Activated CD8-positive, alpha-beta T cell treated with anti-CD3 and anti-CD28 coated beads for 36 hours (primary cell): ENCODE results near the gene LRRFIP2. TPM values are rescaled to one million over a fixed set of nuclear protein-coding genes. Genes with fewer than 3 reads are reported as not detected.

Experiments used
- ATAC-seq: fragments of 200-7000 bp; cut with Tn5 transposase; one replicate; pipeline ENCODE4 v1.10.0; 2021; ENCODE audit warnings: mild to moderate bottlenecking, moderate library complexity
- CTCF ChIA-PET: fragments of 350-600 bp; sonication (Branson Sonifier 250); formaldehyde crosslinking; loops from one replicate; lab custom pipeline; 2021; ENCODE audit warnings: antibody characterized with exemption; lab: Charles Lee
- POLR2A ChIA-PET: fragments of 350-600 bp; sonication (Branson Sonifier 250); formaldehyde crosslinking; loops from one replicate; lab custom pipeline; 2021; ENCODE audit warnings: antibody characterized with exemption; lab: Charles Lee
- DNase-seq: peaks from one replicate; pipeline ENCODE4 v3.0.0-alpha.2; 2020
- H3K27ac Mint-ChIP-seq: one replicate; pipeline ENCODE4 v1.8.0; 2021; ENCODE audit warnings: mild to moderate bottlenecking, mixed read lengths
- H3K27me3 Mint-ChIP-seq: one replicate; pipeline ENCODE4 v1.8.0; 2021; ENCODE audit warnings: mixed read lengths
- H3K36me3 Mint-ChIP-seq: one replicate; pipeline ENCODE4 v1.8.0; 2021; ENCODE audit warnings: low read depth, mixed read lengths
- H3K4me1 Mint-ChIP-seq: one replicate; pipeline ENCODE4 v1.8.0; 2021; ENCODE audit warnings: low read depth, mixed read lengths
- H3K4me3 Mint-ChIP-seq: one replicate; pipeline ENCODE4 v1.8.0; 2021; ENCODE audit warnings: mild to moderate bottlenecking, moderate library complexity, mixed read lengths
- H3K9me3 Mint-ChIP-seq: one replicate; pipeline ENCODE4 v1.8.0; 2021; ENCODE audit warnings: mixed read lengths
- intact Hi-C: fragments of 100-400 bp; cut with micrococcal nuclease; formaldehyde crosslinking; loops from one replicate; pipeline ENCODE4 v1.10.0; 2022
- total RNA-seq, 2 experiments: library from RNA; stranded (reverse); gene quantifications; one replicate each; pipeline ENCODE4 v1.2.3, GENCODE V29; 2021
- TF ChIP-seq, protein P1 (sequence below): fragments of 200-600 bp; IDR thresholded peaks from one replicate; pipeline ENCODE4 v1.8.0; 2022; ENCODE audit warnings: antibody characterized with exemption, mild to moderate bottlenecking

The LRRFIP2 gene
- total RNA-seq, 2 experiments from 2014 or later = 18.7 to 23.1 TPM

DNA sequence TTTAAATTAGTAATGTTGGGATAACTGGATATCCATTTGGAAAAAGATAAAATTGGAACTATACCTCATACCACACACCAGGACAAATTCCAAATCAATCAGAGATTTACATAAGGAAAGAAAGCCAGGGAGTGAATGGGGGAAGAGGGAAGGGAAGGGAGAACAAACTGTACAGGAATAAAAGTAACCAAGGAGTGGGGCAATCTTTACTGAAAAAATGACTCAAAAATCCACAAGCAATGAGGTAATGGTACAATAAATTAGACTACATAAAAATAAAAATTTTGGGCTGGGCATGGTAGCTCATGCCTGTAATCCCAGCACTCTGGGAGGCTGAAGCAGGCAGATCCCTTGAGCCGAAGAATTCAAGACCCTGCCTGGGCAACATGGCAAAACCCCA is 98.4 kb downstream of the LRRFIP2 start:
- H3K4me3 Mint-ChIP-seq = no peak overlapping the region
- ChIA-PET POLR2A (no interaction called here), CTCF (no interaction called here)
- no peaks in the 10 kb centered on the region for H3K9me3 Mint-ChIP-seq
- peaks cover 12% of the 10 kb centered on the region for H3K36me3 Mint-ChIP-seq
- TF ChIP-seq, protein P1, sequence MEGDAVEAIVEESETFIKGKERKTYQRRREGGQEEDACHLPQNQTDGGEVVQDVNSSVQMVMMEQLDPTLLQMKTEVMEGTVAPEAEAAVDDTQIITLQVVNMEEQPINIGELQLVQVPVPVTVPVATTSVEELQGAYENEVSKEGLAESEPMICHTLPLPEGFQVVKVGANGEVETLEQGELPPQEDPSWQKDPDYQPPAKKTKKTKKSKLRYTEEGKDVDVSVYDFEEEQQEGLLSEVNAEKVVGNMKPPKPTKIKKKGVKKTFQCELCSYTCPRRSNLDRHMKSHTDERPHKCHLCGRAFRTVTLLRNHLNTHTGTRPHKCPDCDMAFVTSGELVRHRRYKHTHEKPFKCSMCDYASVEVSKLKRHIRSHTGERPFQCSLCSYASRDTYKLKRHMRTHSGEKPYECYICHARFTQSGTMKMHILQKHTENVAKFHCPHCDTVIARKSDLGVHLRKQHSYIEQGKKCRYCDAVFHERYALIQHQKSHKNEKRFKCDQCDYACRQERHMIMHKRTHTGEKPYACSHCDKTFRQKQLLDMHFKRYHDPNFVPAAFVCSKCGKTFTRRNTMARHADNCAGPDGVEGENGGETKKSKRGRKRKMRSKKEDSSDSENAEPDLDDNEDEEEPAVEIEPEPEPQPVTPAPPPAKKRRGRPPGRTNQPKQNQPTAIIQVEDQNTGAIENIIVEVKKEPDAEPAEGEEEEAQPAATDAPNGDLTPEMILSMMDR = no peak
- H3K27me3 Mint-ChIP-seq = no peaks in the 10 kb centered on the region
- no peak for ATAC-seq
- no peak for DNase-seq
- no peak overlapping the region for H3K27ac Mint-ChIP-seq
- intact Hi-C loops = no loop called here
- H3K4me1 Mint-ChIP-seq = peaks cover 13% of the 10 kb centered on the region

DNA sequence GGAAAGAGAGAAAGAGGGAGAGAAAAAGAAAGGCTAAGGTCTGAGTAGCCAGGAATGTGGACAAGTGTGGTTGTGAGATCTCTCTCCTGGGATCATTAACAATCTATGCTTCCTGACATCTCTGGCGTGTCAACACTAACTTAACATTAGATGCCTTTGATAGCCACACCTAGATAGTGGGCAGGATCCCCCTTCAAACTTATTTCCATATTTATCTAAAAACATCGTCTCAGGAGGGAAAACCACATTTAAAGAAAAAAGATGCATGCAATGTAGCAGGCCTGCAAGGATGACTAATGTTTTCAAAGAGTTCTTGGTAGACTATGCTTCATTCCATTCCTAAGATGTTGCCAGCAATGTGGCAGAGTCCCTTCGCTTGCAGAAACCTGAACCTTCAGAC is 100.2 kb downstream of the LRRFIP2 start:
- no peaks in the 10 kb centered on the region for H3K27me3 Mint-ChIP-seq
- no peak overlapping the region for H3K27ac Mint-ChIP-seq
- CTCF ChIA-PET = no interaction called here
- H3K4me3 Mint-ChIP-seq = no peak overlapping the region
- POLR2A ChIA-PET = no interaction called here
- intact Hi-C loops = no loop called here
- DNase-seq = no peak
- TF ChIP-seq, protein P1 = no peak
- peak; percentile 49 for ATAC-seq
- no peaks in the 10 kb centered on the region for H3K9me3 Mint-ChIP-seq
- H3K4me1 Mint-ChIP-seq = peaks cover 13% of the 10 kb centered on the region
- H3K36me3 Mint-ChIP-seq = peaks cover 16% of the 10 kb centered on the region

DNA sequence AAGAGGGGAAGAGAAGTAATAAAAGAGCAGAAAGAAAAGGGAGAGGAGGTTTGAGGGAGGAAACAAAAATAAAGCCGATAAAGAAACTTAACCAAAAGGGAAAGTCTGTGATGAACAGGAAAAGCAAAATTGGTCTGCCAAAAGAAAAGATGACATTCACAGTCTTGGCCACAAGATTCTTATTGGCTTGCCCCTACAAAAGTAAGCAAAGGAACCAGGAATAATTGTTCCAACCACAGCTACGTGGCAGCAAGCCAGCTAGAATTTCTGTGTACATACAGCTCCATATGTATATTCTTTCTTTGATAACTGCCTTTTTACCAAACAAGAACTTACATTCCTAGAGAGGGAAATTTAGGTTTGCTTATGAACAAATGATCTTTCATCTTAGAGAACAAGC is 101.5 kb downstream of the LRRFIP2 start:
- DNase-seq (peak; percentile 32), ATAC-seq (no peak)
- intact Hi-C loops = no loop called here
- ChIA-PET CTCF (interaction anchor here (1.0 kb wide), 1 partner anchor 171 kb away, joined by 3 read pairs; no protein-coding TSS in a partner anchor), POLR2A (no interaction called here)
- H3K9me3 Mint-ChIP-seq = no peaks in the 10 kb centered on the region
- TF ChIP-seq, protein P1 = no peak
- H3K27ac Mint-ChIP-seq = no peak overlapping the region
- peaks cover 13% of the 10 kb centered on the region for H3K4me1 Mint-ChIP-seq
- H3K36me3 Mint-ChIP-seq = peaks cover 21% of the 10 kb centered on the region
- H3K4me3 Mint-ChIP-seq = no peak overlapping the region
- no peaks in the 10 kb centered on the region for H3K27me3 Mint-ChIP-seq

DNA sequence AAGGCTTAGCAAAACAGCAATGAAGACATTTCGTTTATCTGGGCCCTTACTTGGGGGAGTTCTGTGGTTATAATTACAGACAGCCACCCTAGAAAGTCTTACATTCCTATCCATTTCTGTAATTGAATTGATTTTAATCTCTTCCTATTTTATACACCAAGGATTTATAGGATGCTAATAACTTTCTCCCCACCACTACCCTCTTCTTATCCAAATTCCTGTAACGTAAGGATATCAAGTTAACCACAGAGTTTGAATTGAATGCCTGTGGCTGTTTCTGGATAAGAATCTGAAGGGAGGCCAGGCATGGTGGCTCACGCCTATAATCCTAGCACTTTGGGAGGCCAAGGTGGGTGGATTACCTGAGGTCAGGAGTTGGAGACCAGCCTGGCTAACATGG is 102.5 kb downstream of the LRRFIP2 start:
- no peak overlapping the region for H3K27ac Mint-ChIP-seq

DNA sequence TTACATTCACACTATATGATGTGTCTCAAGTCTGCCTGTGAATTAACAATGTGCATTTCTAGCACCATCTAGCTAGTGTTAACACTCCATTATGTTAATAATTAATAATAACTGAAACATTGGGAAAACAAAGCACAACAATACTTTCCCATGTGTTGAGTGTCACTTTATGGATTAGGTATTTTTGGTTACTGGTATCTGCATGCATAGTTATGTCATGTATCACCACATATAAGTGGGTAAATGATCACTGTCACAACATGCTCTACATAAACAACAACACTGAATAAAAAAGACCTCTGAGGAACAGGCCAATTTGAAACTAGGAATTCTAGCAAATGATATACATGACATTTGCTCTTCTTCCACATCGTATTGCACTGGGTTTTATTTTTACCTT is 106.4 kb downstream of the LRRFIP2 start:
- TF ChIP-seq, protein P1 = no peak

More for the DNA sequence above, 102.5 kb downstream of the LRRFIP2 start:
- ATAC-seq (no peak), DNase-seq (no peak)
- H3K4me1 Mint-ChIP-seq = peaks cover 13% of the 10 kb centered on the region
- H3K27me3 Mint-ChIP-seq = no peaks in the 10 kb centered on the region
- no peak overlapping the region for H3K4me3 Mint-ChIP-seq
- CTCF ChIA-PET = interaction anchor here (1.0 kb wide), 1 partner anchor 172 kb away, joined by 3 read pairs; no protein-coding TSS in a partner anchor
- TF ChIP-seq, protein P1 = no peak
- intact Hi-C loops = no loop called here
- POLR2A ChIA-PET = no interaction called here
- no peaks in the 10 kb centered on the region for H3K9me3 Mint-ChIP-seq
- H3K36me3 Mint-ChIP-seq = peaks cover 18% of the 10 kb centered on the region

More for the DNA sequence above, 106.4 kb downstream of the LRRFIP2 start:
- ATAC-seq = no peak
- ChIA-PET CTCF (no interaction called here), POLR2A (no interaction called here)
- DNase-seq = no peak
- Mint-ChIP-seq H3K4me3 (no peak overlapping the region), H3K27ac (no peak overlapping the region), H3K9me3 (no peaks in the 10 kb centered on the region), H3K4me1 (peaks cover 9% of the 10 kb centered on the region), H3K27me3 (no peaks in the 10 kb centered on the region), H3K36me3 (peaks cover 17% of the 10 kb centered on the region)
- intact Hi-C loops = no loop called here
